Ectodermal cell (in vitro differentiated cells): ENCODE measurements around the gene NEU4.
"Not testable (repeated sequence)": the region's sequence is repeated elsewhere in the genome, so short reads cannot be mapped to it uniquely, and the experiment has no call there.

Experiments
- H3K27ac ChIP-seq: 2 replicates; pipeline ENCODE4 v1.7.0; 2013; ENCODE audit warnings: mild to moderate bottlenecking, low read depth, low read length; ENCODE audit not compliant: insufficient read depth, poor library complexity, severe bottlenecking
- H3K27me3 ChIP-seq: 2 replicates; pipeline ENCODE4 v1.7.0; 2013; ENCODE audit warnings: mild to moderate bottlenecking, low read length; ENCODE audit not compliant: insufficient read depth, control insufficient read depth, poor library complexity, severe bottlenecking
- H3K36me3 ChIP-seq: one replicate; pipeline ENCODE4 v1.7.0; 2013; ENCODE audit warnings: low read length; ENCODE audit not compliant: control insufficient read depth, insufficient read depth
- H3K4me1 ChIP-seq: one replicate; pipeline ENCODE4 v1.7.0; 2013; ENCODE audit warnings: low read length; ENCODE audit not compliant: control insufficient read depth, insufficient read depth
- H3K4me3 ChIP-seq: 2 replicates; pipeline ENCODE4 v1.7.0; 2013; ENCODE audit warnings: low read depth, low read length, control low read depth; ENCODE audit not compliant: insufficient read depth
- H3K9me3 ChIP-seq: 2 replicates; pipeline ENCODE4 v1.7.0; 2013; ENCODE audit warnings: mild to moderate bottlenecking, low read length, moderate library complexity; ENCODE audit not compliant: control insufficient read depth
- WGBS, 2 experiments: methylation state at CpG; one replicate each; pipeline ENCODE4 v1.1.7; 2013; ENCODE audit warnings: missing lambda C conversion rate in 2 of 2; 5-methylcytosine and 5-hydroxymethylcytosine counted together

NEU4 gene

DNA sequence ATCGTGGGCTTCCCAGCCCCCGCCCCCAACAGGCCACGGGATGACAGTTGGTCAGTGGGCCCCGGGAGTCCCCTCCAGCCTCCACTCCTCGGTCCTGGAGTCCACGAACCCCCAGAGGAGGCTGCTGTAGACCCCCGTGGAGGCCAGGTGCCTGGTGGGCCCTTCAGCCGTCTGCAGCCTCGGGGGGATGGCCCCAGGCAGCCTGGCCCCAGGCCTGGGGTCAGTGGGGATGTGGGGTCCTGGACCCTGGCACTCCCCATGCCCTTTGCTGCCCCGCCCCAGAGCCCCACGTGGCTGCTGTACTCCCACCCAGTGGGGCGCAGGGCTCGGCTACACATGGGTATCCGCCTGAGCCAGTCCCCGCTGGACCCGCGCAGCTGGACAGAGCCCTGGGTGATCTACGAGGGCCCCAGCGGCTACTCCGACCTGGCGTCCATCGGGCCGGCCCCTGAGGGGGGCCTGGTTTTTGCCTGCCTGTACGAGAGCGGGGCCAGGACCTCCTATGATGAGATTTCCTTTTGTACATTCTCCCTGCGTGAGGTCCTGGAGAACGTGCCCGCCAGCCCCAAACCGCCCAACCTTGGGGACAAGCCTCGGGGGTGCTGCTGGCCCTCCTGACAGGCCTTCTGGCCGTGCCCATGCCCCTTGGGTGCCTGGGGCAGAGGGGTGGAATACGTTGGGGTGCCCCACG, 7.6 kb downstream of the NEU4 start:
- H3K36me3 ChIP-seq = no peaks in the 10 kb centered on the region
- H3K9me3 ChIP-seq = no peaks in the 10 kb centered on the region
- no peaks in the 10 kb centered on the region for H3K27me3 ChIP-seq
- H3K4me3 ChIP-seq = no peak overlapping the region
- 84 to 86% methylated on average over 33 of the region's 33 CpGs for WGBS, 2 experiments
- H3K27ac ChIP-seq = no peak overlapping the region
- peaks cover 11% of the 10 kb centered on the region for H3K4me1 ChIP-seq

DNA sequence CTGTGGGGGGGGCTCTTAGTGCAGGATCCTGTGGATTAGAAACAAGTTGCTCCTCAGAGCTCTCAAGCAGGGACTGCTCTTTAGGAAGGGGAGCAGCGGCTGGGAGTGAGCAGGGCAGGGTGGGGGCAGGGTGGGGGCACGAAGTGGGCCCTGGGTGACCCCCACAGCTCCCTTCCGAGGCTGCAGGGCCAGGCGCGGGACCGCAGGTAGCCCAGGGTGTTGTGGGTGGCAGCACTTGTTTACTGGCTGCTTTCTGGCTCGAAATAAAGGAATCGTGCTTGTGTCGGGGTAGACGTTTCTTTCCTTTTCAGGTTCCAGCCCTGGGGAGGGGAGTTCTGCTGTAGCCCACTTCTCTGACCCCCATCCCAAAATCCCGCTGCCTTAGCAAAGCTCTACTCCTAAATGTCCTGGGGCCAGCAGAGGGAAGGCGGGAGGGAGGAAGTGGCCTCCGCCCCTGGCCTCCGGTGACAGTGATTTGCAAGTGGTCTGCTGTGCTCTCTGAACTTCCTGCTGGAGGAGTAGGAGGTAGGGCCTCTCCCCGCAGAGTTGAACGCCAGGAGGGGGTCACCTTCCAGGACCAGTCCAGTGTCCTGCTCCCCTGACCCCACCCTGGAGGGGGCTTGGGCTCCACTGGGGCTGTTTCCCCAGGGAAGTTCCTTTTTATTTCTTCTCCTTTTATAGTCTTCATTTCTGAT, 8.3 kb downstream of the NEU4 start:
- Histone ChIP-seq H3K27ac (no peak overlapping the region), H3K9me3 (no peaks in the 10 kb centered on the region), H3K36me3 (no peaks in the 10 kb centered on the region), H3K27me3 (no peaks in the 10 kb centered on the region), H3K4me3 (no peak overlapping the region), H3K4me1 (peaks cover 11% of the 10 kb centered on the region)
- WGBS, 2 experiments = 77 to 82% methylated on average over 16 of the region's 16 CpGs

DNA sequence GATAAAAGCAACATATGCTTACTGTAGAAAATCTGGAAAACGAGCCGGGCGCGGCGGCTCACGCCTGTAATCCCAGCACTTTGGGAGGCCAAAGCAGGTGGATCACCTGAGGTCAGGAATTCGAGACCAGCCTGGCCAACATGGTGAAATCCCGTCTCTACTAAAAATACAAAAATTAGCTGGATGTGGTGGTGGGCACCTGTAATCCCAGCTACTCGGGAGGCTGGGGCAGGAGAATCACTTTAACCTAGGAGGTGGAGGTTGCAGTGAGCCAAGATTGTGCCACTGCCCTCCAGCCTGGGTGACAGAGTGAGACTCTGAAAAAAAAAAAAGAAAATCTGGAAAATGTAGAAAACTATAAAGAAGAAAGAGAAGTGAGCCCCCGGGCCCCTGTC, 8.8 kb downstream of the NEU4 start:
- H3K4me3 ChIP-seq, H3K27me3 ChIP-seq, H3K27ac ChIP-seq, H3K9me3 ChIP-seq, H3K36me3 ChIP-seq: not testable (repeated sequence)
- peaks cover 11% of the 10 kb centered on the region for H3K4me1 ChIP-seq
- 88 to 96% methylated on average over 10 of the region's 10 CpGs for WGBS, 2 experiments

DNA sequence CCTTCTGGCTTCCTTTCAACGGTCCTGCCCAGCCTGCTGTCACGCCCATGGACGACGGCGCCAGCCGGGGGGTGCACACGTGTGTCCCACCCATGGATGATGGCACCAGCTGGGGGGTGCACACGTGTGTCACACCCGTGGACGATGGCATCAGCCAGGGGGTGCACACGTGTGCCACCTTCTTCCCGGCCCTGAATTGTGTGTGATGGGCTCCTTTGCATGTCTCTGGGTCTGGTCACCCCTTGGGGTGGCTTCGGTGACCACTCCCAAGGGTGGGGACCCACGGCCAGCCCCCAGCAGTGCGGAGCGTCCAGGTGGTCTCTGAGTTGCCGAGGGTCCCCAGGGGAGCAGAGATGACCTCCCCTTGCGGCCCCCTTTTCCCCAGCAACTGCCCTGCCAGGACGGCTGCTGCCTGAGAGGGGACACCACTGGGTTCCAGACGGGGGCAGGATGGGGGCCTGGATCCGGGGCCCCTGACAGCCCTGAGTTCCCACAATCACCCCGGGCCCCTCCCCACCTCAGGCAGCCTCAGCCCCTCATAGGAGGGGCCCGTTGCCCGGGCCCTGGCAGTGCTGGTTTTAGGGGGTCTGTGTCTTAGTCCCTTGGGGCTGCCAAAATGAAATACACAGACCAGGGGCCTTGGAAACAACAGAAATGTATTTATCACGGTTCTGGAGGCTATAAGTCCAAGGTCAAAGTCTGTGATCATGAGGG, 9.4 kb downstream of the NEU4 start:
- Histone ChIP-seq H3K27me3 (no peaks in the 10 kb centered on the region), H3K4me1 (peaks cover 11% of the 10 kb centered on the region), H3K27ac (no peak overlapping the region), H3K4me3 (no peak overlapping the region), H3K36me3 (no peaks in the 10 kb centered on the region), H3K9me3 (no peaks in the 10 kb centered on the region)
- WGBS, 2 experiments = 90 to 91% methylated on average over 25 of the region's 25 CpGs

DNA sequence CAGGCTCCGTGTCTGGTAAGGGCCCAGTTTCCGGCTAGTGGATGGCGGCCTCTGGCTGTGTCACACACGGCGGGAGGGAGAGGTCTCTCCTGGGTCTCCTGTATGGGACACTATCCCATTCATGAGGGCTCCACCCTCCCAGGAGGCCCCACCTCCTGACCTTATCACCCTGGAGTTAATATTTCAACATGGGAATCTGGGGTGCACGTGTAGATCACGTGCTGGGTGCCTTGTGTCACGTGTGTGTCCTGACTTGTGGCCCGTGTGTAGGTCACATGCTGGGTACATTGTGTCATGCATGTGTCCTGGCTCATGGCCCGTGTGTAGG, 9.9 kb downstream of the NEU4 start:
- H3K4me1 ChIP-seq = peaks cover 11% of the 10 kb centered on the region
- WGBS, 2 experiments = 89 to 90% methylated on average over 10 of the region's 10 CpGs

DNA sequence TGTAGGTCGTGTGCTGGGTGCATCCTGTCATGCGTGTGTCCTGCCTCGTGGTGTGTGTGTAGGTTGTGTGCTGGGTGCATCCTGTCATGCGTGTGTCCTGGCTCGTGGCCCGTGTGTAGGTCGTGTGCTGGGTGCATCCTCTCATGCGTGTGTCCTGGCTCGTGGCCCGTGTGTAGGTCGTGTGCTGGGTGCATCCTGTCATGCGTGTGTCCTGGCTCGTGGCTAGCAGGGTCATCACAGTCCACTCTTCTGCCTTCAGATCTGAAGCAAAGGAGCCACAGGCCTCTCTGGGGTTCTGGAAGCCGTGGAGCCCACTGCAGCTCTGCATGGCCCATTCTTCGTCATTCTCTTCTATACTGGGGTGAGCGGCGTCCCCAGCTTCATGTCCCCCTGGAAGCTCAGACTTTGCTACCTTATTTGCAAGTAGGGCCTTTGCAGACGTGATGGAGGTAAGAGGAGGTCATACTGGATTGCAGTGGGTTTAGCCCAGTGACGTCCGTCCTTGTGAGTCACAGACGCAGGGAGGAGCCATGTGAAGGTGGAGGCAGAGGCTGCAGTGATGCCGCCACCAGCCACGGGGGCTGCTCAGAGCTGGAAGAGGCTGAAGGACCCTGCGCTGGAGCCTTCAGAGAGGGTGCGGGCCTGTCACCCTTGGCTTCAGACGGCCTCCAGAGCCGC, 11.1 kb downstream of the NEU4 start:
- H3K9me3 ChIP-seq, H3K27me3 ChIP-seq, H3K27ac ChIP-seq, H3K4me1 ChIP-seq, H3K4me3 ChIP-seq, H3K36me3 ChIP-seq: not testable (repeated sequence)
- 92 to 93% methylated on average over 27 of the region's 27 CpGs for WGBS, 2 experiments

More for the DNA sequence above, 9.9 kb downstream of the NEU4 start:
- no peaks in the 10 kb centered on the region for H3K27me3 ChIP-seq
- no peaks in the 10 kb centered on the region for H3K36me3 ChIP-seq
- no peak overlapping the region for H3K27ac ChIP-seq
- H3K4me3 ChIP-seq = no peak overlapping the region
- no peaks in the 10 kb centered on the region for H3K9me3 ChIP-seq

DNA sequence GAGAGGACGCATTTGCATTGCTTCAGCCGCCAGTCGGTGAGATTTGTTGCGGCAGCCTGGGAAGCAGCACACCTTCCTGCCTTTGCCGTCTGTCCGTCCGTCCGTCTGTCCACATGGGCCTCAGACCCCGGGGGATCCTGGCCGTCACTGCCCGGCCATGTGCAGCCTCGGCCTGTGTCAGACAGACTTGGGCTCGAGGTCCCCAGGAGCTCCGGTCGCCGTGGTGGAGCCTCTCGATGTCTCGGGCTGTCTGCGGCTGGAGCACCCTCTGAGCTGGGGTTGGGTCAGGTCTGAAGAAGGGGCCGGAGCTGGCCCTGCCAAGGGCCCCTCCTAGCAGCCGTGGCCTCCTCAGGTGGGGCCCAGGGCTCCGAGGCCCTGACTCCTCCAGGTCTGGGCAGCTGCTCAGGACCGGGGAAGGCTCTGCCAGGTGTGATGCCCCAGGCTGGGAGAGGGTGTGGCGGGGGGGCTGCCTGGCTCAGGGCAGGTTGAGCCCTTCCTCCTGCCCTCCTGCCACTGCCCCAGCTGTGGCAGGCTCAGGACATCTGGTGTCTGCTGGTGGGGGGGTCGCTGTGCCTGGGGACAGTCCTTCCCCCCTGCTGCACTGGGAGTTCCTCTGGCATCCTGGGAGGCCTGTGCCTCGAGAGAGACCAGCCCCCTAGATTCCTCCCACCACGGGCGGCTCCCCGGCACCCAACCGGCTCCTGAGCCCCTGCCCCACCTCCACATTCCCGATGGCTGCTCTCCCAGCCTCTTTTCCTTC, 11.8 kb downstream of the NEU4 start:
- no peak overlapping the region for H3K4me3 ChIP-seq
- peaks cover 3% of the 10 kb centered on the region for H3K4me1 ChIP-seq
- H3K27ac ChIP-seq = no peak overlapping the region
- WGBS, 2 experiments = 85 to 86% methylated on average over 31 of the region's 31 CpGs
- H3K9me3 ChIP-seq = no peaks in the 10 kb centered on the region
- H3K27me3 ChIP-seq = no peaks in the 10 kb centered on the region
- H3K36me3 ChIP-seq = no peaks in the 10 kb centered on the region

DNA sequence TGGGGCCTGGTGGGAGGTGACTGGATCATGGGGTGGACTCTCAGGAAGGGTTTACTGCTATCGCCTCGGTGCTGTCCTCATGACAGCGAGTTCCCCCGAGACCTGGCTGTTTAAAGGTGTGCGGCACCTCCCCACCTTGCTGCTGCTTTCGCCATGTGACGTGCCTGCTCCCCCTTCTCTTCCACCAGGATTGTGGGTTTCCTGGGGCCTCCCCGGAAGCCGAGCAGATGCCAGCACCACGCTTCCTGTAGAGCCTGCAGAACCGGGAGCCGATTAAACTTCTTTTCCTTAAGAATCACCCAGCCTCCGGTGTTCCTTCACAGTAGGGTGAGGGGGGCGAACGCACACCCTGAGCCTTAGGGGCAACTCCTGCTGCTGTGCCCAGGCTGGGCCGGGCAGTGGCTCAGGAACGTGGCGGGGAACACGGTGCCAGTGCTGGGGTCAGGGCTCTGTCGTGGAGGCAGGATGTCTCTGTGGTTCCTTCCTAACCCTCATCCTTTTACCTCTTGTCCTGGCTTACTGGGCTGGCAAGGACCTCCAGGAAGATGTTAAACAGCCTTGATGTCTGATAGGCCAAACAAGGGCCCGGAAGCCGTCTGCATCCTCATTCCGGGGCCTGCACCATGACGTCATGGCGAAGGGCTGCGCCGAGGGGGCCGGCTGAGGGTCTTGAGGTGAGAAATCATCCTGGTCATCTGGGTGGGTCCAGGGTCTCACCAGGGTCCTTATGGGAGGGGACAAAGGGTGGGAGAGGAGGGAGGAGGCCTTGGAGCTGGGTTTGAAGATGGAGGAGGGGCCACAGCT, 12.7 kb downstream of the NEU4 start:
- no peaks in the 10 kb centered on the region for H3K9me3 ChIP-seq
- no peak overlapping the region for H3K4me3 ChIP-seq
- no peaks in the 10 kb centered on the region for H3K36me3 ChIP-seq
- no peaks in the 10 kb centered on the region for H3K27me3 ChIP-seq
- peaks cover 2% of the 10 kb centered on the region for H3K4me1 ChIP-seq
- 89 to 90% methylated on average over 28 of the region's 28 CpGs for WGBS, 2 experiments
- no peak overlapping the region for H3K27ac ChIP-seq

DNA sequence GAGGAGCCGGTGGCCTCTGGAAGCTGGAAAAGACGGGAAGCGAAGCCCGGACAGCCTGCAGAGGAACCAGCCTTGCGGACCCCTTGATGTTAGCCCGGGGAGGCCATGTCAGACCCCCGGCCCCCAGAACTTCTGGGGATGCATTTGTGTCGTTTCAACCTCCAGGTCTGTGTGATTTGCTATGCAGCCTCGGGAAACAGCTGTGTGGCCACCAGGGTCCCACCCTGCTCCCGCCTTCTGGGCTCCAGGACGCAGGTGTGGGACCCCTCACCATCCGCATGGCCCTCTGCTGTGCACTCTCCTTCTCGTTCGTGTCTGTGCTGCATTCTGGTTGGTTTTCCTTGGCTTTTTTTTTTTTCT, 13.3 kb downstream of the NEU4 start:
- Histone ChIP-seq H3K27me3 (no peaks in the 10 kb centered on the region), H3K27ac (no peak overlapping the region), H3K4me1 (peaks cover 2% of the 10 kb centered on the region), H3K36me3 (no peaks in the 10 kb centered on the region), H3K4me3 (no peak overlapping the region), H3K9me3 (no peaks in the 10 kb centered on the region)
- 90 to 92% methylated on average over 14 of the region's 14 CpGs for WGBS, 2 experiments
